Measurements from ENCODE around the gene YWHAQ.
"Not testable (repeated sequence)": the region's sequence is repeated elsewhere in the genome, so short reads cannot be mapped to it uniquely, and the experiment has no call there.

Gene YWHAQ

GRCh38 chr2:9585486-9585885, 45.3 kb downstream of the YWHAQ start:
- Histone ChIP-seq H3K9ac (ENCODE audit: insufficient read length) (no peak overlapping the region), H3K9me3 (ENCODE audit: low read depth, low read length) (no peaks in the 10 kb centered on the region), H3K27ac (no peak overlapping the region), H3K4me3 (no peak overlapping the region), H3K36me3 (ENCODE audit: insufficient read depth, low read length) (peaks cover 75% of the 10 kb centered on the region)
- no peak for DNase-seq (ENCODE audit: low read depth, low spot score)
- TF ChIP-seq POLR2AphosphoS5 (IDR thresholded peaks at IDR 0.05; ENCODE audit: borderline replicate concordance, low read depth, low read length): no peak
- TF ChIP-seq FOXP2 (optimal IDR thresholded peaks at IDR 0.05; ENCODE audit: control extremely low read depth, extremely low read length, insufficient read depth): no peak
- TF ChIP-seq EZH2 (IDR thresholded peaks at IDR 0.05): no peak

- H3K36me3 ChIP-seq (ENCODE audit: insufficient read depth, low read length): peaks cover 69% of the 10 kb centered on the region
- H3K9me3 ChIP-seq (ENCODE audit: low read depth, low read length); H3K27ac ChIP-seq: not testable (repeated sequence)
These were observed 45.9 kb downstream of the YWHAQ start for GRCh38 chr2:9584902-9585301.

GRCh38 chr2:9582624-9583023, 48.2 kb downstream of the YWHAQ start:
- Histone ChIP-seq H3K27ac (no peak overlapping the region), H3K36me3 (ENCODE audit: insufficient read depth, low read length) (peaks cover 46% of the 10 kb centered on the region)
- TF ChIP-seq EZH2 (IDR thresholded peaks at IDR 0.05): no peak
- no peak for TF ChIP-seq POLR2AphosphoS5 (IDR thresholded peaks at IDR 0.05; ENCODE audit: borderline replicate concordance, low read depth, low read length)
- TF ChIP-seq FOXP2 (optimal IDR thresholded peaks at IDR 0.05; ENCODE audit: control extremely low read depth, extremely low read length, insufficient read depth): no peak

More at GRCh38 chr2:9584902-9585301, 45.9 kb downstream of the YWHAQ start:
- H3K4me3 ChIP-seq; H3K9ac ChIP-seq (ENCODE audit: insufficient read length); DNase-seq (ENCODE audit: low read depth, low spot score): not testable (repeated sequence)

GRCh38 chr2:9578467-9579235, 52.1 kb downstream of the YWHAQ start:
- Histone ChIP-seq H3K36me3 (ENCODE audit: insufficient read depth, low read length) (peaks cover 9% of the 10 kb centered on the region), H3K9ac (ENCODE audit: insufficient read length) (no peak overlapping the region), H3K27ac (no peak overlapping the region), H3K4me3 (no peak overlapping the region), H3K9me3 (ENCODE audit: low read depth, low read length) (no peaks in the 10 kb centered on the region)
- no peak for TF ChIP-seq POLR2AphosphoS5 (IDR thresholded peaks at IDR 0.05; ENCODE audit: borderline replicate concordance, low read depth, low read length)
- TF ChIP-seq FOXP2 (optimal IDR thresholded peaks at IDR 0.05; ENCODE audit: control extremely low read depth, extremely low read length, insufficient read depth): no peak
- TF ChIP-seq EZH2 (IDR thresholded peaks at IDR 0.05): no peak
- no peak for DNase-seq (ENCODE audit: low read depth, low spot score)

More at GRCh38 chr2:9582624-9583023, 48.2 kb downstream of the YWHAQ start:
- H3K9ac ChIP-seq (ENCODE audit: insufficient read length): no peak overlapping the region
- no peaks in the 10 kb centered on the region for H3K9me3 ChIP-seq (ENCODE audit: low read depth, low read length)
- H3K4me3 ChIP-seq: no peak overlapping the region
- no peak for DNase-seq (ENCODE audit: low read depth, low spot score)

GRCh38 chr2:9574331-9574730, 56.5 kb downstream of the YWHAQ start:
- TF ChIP-seq FOXP2 (optimal IDR thresholded peaks at IDR 0.05; ENCODE audit: control extremely low read depth, extremely low read length, insufficient read depth) (no peak), EZH2 (IDR thresholded peaks at IDR 0.05) (no peak), POLR2AphosphoS5 (IDR thresholded peaks at IDR 0.05; ENCODE audit: borderline replicate concordance, low read depth, low read length) (no peak)
- no peak overlapping the region for H3K4me3 ChIP-seq
- DNase-seq (ENCODE audit: low read depth, low spot score): no peak
- no peak overlapping the region for H3K9ac ChIP-seq (ENCODE audit: insufficient read length)
- H3K27ac ChIP-seq: no peak overlapping the region
- no peaks in the 10 kb centered on the region for H3K36me3 ChIP-seq (ENCODE audit: insufficient read depth, low read length)
- no peaks in the 10 kb centered on the region for H3K9me3 ChIP-seq (ENCODE audit: low read depth, low read length)

- Histone ChIP-seq H3K9ac (ENCODE audit: insufficient read length) (no peak overlapping the region), H3K27ac (no peak overlapping the region), H3K4me3 (no peak overlapping the region), H3K36me3 (ENCODE audit: insufficient read depth, low read length) (no peaks in the 10 kb centered on the region), H3K9me3 (ENCODE audit: low read depth, low read length) (no peaks in the 10 kb centered on the region)
- no peak for TF ChIP-seq FOXP2 (optimal IDR thresholded peaks at IDR 0.05; ENCODE audit: control extremely low read depth, extremely low read length, insufficient read depth)
- TF ChIP-seq EZH2 (IDR thresholded peaks at IDR 0.05): no peak
- TF ChIP-seq POLR2AphosphoS5 (IDR thresholded peaks at IDR 0.05; ENCODE audit: borderline replicate concordance, low read depth, low read length): no peak
- DNase-seq (ENCODE audit: low read depth, low spot score): no peak
These were observed 57.0 kb downstream of the YWHAQ start for GRCh38 chr2:9573840-9574239.

- no peak overlapping the region for H3K4me3 ChIP-seq
- DNase-seq (ENCODE audit: low read depth, low spot score): no peak
- no peaks in the 10 kb centered on the region for H3K9me3 ChIP-seq (ENCODE audit: low read depth, low read length)
- 0 out of 2 replicates have a peak overlapping the region, but pooled peaks have one; percentile 2 for H3K27ac ChIP-seq
- no peak overlapping the region for H3K9ac ChIP-seq (ENCODE audit: insufficient read length)
- H3K36me3 ChIP-seq (ENCODE audit: insufficient read depth, low read length): no peaks in the 10 kb centered on the region
- TF ChIP-seq EZH2 (IDR thresholded peaks at IDR 0.05) (no peak), FOXP2 (optimal IDR thresholded peaks at IDR 0.05; ENCODE audit: control extremely low read depth, extremely low read length, insufficient read depth) (no peak), POLR2AphosphoS5 (IDR thresholded peaks at IDR 0.05; ENCODE audit: borderline replicate concordance, low read depth, low read length) (no peak)
These were observed 57.6 kb downstream of the YWHAQ start for GRCh38 chr2:9573013-9573720.

GRCh38 chr2:9570182-9571060, 60.4 kb downstream of the YWHAQ start:
- DNase-seq (ENCODE audit: low read depth, low spot score): no peak
- Histone ChIP-seq H3K9me3 (ENCODE audit: low read depth, low read length) (no peaks in the 10 kb centered on the region), H3K27ac (no peak overlapping the region), H3K4me3 (no peak overlapping the region), H3K36me3 (ENCODE audit: insufficient read depth, low read length) (no peaks in the 10 kb centered on the region), H3K9ac (ENCODE audit: insufficient read length) (no peak overlapping the region)
- TF ChIP-seq FOXP2 (optimal IDR thresholded peaks at IDR 0.05; ENCODE audit: control extremely low read depth, extremely low read length, insufficient read depth) (no peak), EZH2 (IDR thresholded peaks at IDR 0.05) (no peak), POLR2AphosphoS5 (IDR thresholded peaks at IDR 0.05; ENCODE audit: borderline replicate concordance, low read depth, low read length) (no peak)

All from SK-N-MC (cell line).